Breast epithelium (tissue), 3 donors: Measurements from ENCODE around the gene RSBN1.

ENCODE experiments used
- POLR2A ChIP-seq: fragments of 450-650 bp; IDR thresholded peaks from one replicate; pipeline ENCODE4 v1.6.1; 2016; ENCODE audit warnings: antibody characterized with exemption, mild to moderate bottlenecking, moderate library complexity
- POLR2AphosphoS5 ChIP-seq, 3 donors: sonication (generic); formaldehyde crosslinking; IDR thresholded peaks; one replicate each; pipeline ENCODE4 v1.6.1; 2017; ENCODE audit warnings: antibody characterized with exemption in 3 of 3
- TF ChIP-seq, protein P1 (sequence below), 3 donors: fragments of 450-650 bp; IDR thresholded peaks; one replicate each; pipeline ENCODE4 v1.5.1; 2016 to 2017; ENCODE audit warnings: antibody characterized with exemption in 3 of 3, mild to moderate bottlenecking in 3 of 3, moderate library complexity in 3 of 3

DNA sequence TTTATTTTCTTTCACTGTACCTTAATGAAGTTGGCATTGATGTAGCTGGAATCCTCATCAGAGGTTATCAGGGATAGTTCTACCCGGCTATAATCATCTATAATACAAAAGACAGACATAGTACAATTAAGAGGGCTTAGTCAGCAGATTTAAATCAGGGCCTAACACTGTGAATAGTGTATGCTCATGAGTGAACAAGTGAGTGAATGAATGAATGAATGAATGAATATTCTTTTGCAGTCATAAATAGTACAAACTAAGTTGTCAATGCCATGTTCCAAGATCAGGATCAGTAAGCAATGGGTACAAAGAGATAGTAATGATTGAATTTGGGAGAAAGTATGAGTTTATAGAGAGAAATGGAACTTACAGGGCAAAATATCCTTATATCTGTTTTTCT, 46.7 kb upstream of the RSBN1 start:
- TF ChIP-seq POLR2AphosphoS5 (IDR thresholded peaks at IDR 0.05) = no peak
- TF ChIP-seq, protein P1, sequence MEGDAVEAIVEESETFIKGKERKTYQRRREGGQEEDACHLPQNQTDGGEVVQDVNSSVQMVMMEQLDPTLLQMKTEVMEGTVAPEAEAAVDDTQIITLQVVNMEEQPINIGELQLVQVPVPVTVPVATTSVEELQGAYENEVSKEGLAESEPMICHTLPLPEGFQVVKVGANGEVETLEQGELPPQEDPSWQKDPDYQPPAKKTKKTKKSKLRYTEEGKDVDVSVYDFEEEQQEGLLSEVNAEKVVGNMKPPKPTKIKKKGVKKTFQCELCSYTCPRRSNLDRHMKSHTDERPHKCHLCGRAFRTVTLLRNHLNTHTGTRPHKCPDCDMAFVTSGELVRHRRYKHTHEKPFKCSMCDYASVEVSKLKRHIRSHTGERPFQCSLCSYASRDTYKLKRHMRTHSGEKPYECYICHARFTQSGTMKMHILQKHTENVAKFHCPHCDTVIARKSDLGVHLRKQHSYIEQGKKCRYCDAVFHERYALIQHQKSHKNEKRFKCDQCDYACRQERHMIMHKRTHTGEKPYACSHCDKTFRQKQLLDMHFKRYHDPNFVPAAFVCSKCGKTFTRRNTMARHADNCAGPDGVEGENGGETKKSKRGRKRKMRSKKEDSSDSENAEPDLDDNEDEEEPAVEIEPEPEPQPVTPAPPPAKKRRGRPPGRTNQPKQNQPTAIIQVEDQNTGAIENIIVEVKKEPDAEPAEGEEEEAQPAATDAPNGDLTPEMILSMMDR (IDR thresholded peaks at IDR 0.05) = no peak
- no peak for TF ChIP-seq POLR2A
